Neural progenitor cell (in vitro differentiated cells): ENCODE results near the gene POLE. TPM values are rescaled to one million over a fixed set of nuclear protein-coding genes. Genes with fewer than 3 reads are reported as not detected.

Experiments used
- DNase-seq: peaks from one replicate; pipeline ENCODE4 v3.0.0-alpha.2; 2016; ENCODE audit warnings: low spot score
- H2AFZ ChIP-seq: fragments of 200-600 bp; sonication (generic); replicated peaks from 2 replicates; pipeline ENCODE4 v1.6.1; 2016; ENCODE audit warnings: antibody characterized with exemption
- H3F3A ChIP-seq: fragments of 200-600 bp; sonication (generic); 2 replicates; pipeline ENCODE4 v1.6.1; 2016; ENCODE audit warnings: antibody characterized with exemption, low read depth
- H3K27ac ChIP-seq: fragments of 200-600 bp; sonication (generic); 2 replicates; pipeline ENCODE4 v1.5.1; 2016; ENCODE audit warnings: mild to moderate bottlenecking
- H3K27me3 ChIP-seq: fragments of 200-600 bp; sonication (generic); 2 replicates; pipeline ENCODE4 v1.6.1; 2016; ENCODE audit warnings: mild to moderate bottlenecking, moderate library complexity
- H3K36me3 ChIP-seq: fragments of 200-600 bp; sonication (generic); 2 replicates; pipeline ENCODE4 v1.5.1; 2016
- H3K4me1 ChIP-seq: fragments of 200-600 bp; sonication (generic); 2 replicates; pipeline ENCODE4 v1.6.1; 2016; ENCODE audit warnings: mixed run types
- H3K4me2 ChIP-seq: fragments of 200-600 bp; sonication (generic); 2 replicates; pipeline ENCODE4 v1.6.1; 2016
- H3K4me3 ChIP-seq: fragments of 200-600 bp; sonication (generic); 2 replicates; pipeline ENCODE4 v1.5.1; 2016
- H3K79me2 ChIP-seq: fragments of 200-600 bp; sonication (generic); 2 replicates; pipeline ENCODE4 v1.6.1; 2016; ENCODE audit warnings: low read depth
- H3K9ac ChIP-seq: fragments of 200-600 bp; sonication (generic); 2 replicates; pipeline ENCODE4 v1.6.1; 2016
- H3K9me3 ChIP-seq: fragments of 200-600 bp; sonication (generic); 2 replicates; pipeline ENCODE4 v1.5.1; 2016; ENCODE audit warnings: low read depth
- H4K20me1 ChIP-seq: fragments of 200-600 bp; sonication (generic); 2 replicates; pipeline ENCODE4 v1.6.1; 2016; ENCODE audit warnings: low read depth
- H3K27ac Mint-ChIP-seq: 3 replicates; pipeline ENCODE4 v1.8.0; 2021; ENCODE audit warnings: mixed read lengths
- H3K27me3 Mint-ChIP-seq: 2 replicates; pipeline ENCODE4 v1.8.0; 2022; ENCODE audit warnings: low read depth, mild to moderate bottlenecking, inconsistent platforms, moderate library complexity, mixed read lengths; ENCODE audit not compliant: insufficient read depth
- H3K36me3 Mint-ChIP-seq: 3 replicates; pipeline ENCODE4 v1.8.0; 2021; ENCODE audit warnings: mixed read lengths
- H3K4me1 Mint-ChIP-seq: 3 replicates; pipeline ENCODE4 v1.8.0; 2021; ENCODE audit warnings: mixed read lengths
- H3K4me3 Mint-ChIP-seq: 3 replicates; pipeline ENCODE4 v1.8.0; 2021; ENCODE audit warnings: mild to moderate bottlenecking, moderate library complexity, mixed read lengths
- H3K9me3 Mint-ChIP-seq: 3 replicates; pipeline ENCODE4 v1.8.0; 2020; ENCODE audit warnings: mixed read lengths
- EZH2 ChIP-seq: fragments of 200-600 bp; sonication (generic); IDR thresholded peaks from 2 replicates; pipeline ENCODE4 v1.6.1; 2017; ENCODE audit warnings: antibody characterized with exemption, mild to moderate bottlenecking, moderate library complexity
- EZH2phosphoT487 ChIP-seq: fragments of 200-600 bp; sonication (generic); IDR thresholded peaks from 2 replicates; pipeline ENCODE4 v1.6.1; 2017; ENCODE audit warnings: antibody characterized with exemption
- total RNA-seq: library from RNA; depleted of rRNA; stranded (reverse); fragments of >200 nt; gene quantifications from 2 replicates; pipeline ENCODE4 v1.2.3, GENCODE V29; 2015; ENCODE audit warnings: low replicate concordance
- TF ChIP-seq, protein P1 (sequence below): fragments of 200-600 bp; sonication (generic); IDR thresholded peaks from 2 replicates; pipeline ENCODE4 v1.5.1; 2017; ENCODE audit warnings: antibody characterized with exemption, mild to moderate bottlenecking

The POLE gene
- total RNA-seq, 1 donor from 2014 or later, result 46.8 TPM

DNA sequence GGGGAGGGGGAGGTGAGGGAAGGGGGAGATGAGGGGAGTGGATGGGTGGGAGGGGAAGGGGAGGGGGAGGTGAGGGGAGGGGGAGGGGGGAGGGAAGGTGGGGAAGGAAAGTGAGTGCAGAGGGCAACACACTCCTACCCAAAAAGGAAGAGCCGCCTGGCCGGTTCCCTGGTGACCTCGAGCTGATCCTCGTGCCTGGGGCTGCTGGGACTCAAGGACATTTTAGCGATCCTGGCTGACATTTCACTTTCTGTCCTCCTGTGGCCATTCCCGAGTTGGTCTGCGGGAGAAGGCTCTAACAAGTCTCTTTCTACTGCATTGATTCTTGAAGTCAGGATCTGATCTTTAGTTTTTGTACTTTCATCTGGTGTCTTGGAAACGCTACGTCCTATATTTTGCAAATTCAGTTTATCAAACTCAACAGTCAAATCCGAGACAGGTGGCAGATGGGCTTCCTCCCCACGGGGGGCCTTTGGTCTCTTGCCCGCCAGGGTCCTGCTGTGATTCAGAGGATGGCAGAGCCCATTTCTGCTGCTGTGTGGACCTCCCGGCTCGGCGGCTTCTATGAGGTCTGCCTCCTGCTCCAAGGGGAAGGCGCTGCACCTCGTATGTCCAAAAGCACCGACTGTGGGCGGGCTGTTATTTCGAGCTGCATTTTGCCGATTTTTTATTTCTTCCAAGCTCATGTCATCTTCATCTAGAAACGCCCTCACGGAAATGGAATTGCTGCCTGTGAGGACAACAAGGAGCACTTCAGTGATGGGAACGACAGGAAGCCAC, 42.6 kb upstream of the POLE start:
- Histone ChIP-seq H2AFZ (no peak overlapping the region), H4K20me1 (no peaks in the 10 kb centered on the region), H3K4me3 (no peak overlapping the region), H3K79me2 (no peaks in the 10 kb centered on the region), H3K27ac (no peak overlapping the region), H3K9ac (no peak overlapping the region), H3K4me2 (no peak overlapping the region), H3K36me3 (peaks cover 10% of the 10 kb centered on the region), H3F3A (peaks cover 10% of the 10 kb centered on the region), H3K27me3 (no peaks in the 10 kb centered on the region), H3K4me1 (no peaks in the 10 kb centered on the region), H3K9me3 (no peaks in the 10 kb centered on the region)
- peak overlapping the region; percentile 53 for H3K27ac Mint-ChIP-seq
- peaks cover 3% of the 10 kb centered on the region for H3K4me1 Mint-ChIP-seq
- TF ChIP-seq, protein P1, sequence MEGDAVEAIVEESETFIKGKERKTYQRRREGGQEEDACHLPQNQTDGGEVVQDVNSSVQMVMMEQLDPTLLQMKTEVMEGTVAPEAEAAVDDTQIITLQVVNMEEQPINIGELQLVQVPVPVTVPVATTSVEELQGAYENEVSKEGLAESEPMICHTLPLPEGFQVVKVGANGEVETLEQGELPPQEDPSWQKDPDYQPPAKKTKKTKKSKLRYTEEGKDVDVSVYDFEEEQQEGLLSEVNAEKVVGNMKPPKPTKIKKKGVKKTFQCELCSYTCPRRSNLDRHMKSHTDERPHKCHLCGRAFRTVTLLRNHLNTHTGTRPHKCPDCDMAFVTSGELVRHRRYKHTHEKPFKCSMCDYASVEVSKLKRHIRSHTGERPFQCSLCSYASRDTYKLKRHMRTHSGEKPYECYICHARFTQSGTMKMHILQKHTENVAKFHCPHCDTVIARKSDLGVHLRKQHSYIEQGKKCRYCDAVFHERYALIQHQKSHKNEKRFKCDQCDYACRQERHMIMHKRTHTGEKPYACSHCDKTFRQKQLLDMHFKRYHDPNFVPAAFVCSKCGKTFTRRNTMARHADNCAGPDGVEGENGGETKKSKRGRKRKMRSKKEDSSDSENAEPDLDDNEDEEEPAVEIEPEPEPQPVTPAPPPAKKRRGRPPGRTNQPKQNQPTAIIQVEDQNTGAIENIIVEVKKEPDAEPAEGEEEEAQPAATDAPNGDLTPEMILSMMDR, result no peak
- TF ChIP-seq EZH2phosphoT487, result no peak
- TF ChIP-seq EZH2, result no peak
- H3K36me3 Mint-ChIP-seq, result peaks cover 60% of the 10 kb centered on the region
- peaks cover 8% of the 10 kb centered on the region for H3K27me3 Mint-ChIP-seq
- peaks cover 3% of the 10 kb centered on the region for H3K9me3 Mint-ChIP-seq
- no peak overlapping the region for H3K4me3 Mint-ChIP-seq
- no peak for DNase-seq

GRCh38 chr12:132728502-132728901, 41.4 kb upstream of the POLE start:
- Mint-ChIP-seq H3K9me3 (peaks cover 3% of the 10 kb centered on the region), H3K27me3 (peaks cover 9% of the 10 kb centered on the region), H3K4me3 (no peak overlapping the region), H3K36me3 (peaks cover 57% of the 10 kb centered on the region), H3K27ac (no peak overlapping the region), H3K4me1 (no peaks in the 10 kb centered on the region)
- Histone ChIP-seq H3K27me3 (no peaks in the 10 kb centered on the region), H3K4me2 (no peak overlapping the region), H3K4me3 (no peak overlapping the region), H3K27ac (no peak overlapping the region), H3F3A (peaks cover 10% of the 10 kb centered on the region), H3K36me3 (peaks cover 6% of the 10 kb centered on the region), H2AFZ (no peak overlapping the region), H3K9ac (no peak overlapping the region), H4K20me1 (no peaks in the 10 kb centered on the region), H3K79me2 (no peaks in the 10 kb centered on the region), H3K9me3 (no peaks in the 10 kb centered on the region), H3K4me1 (no peaks in the 10 kb centered on the region)
- DNase-seq, result no peak
- TF ChIP-seq, protein P1, result no peak
- TF ChIP-seq EZH2phosphoT487 (no peak), EZH2 (no peak)

DNA sequence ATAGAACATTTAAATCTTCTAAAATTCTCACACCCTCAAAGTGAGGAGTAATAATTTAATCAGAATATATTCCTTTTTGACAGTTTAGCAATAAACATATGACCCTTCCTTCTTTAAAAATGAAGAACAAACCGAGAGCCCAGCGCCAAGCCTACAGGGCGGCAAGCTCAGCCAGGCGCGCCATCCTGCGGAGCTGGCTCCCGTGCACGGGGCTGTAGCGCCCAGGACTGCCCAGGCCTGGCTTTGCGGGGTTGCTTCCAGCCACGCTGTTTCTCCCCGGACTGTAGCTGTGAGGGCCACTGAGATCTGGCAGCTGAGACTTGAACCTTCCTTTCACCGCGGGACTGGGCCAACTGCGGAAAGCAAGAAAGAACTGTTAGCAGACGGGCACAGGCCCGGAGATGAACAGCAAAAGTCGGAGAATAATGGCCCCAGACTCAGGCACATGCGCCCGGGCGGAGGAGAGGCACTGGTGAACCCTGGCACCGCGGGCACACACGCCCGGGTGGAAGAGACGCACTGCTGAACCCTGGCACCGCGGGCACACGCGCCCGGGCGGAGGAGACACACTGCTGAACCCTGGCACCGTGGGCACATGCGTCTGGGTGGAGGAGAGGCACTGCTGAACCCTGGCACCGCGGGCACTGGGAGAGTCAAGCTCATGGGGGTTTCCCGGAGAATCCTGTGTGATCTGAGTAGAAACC, 40.1 kb upstream of the POLE start:
- Mint-ChIP-seq H3K36me3 (peaks cover 49% of the 10 kb centered on the region), H3K9me3 (peaks cover 3% of the 10 kb centered on the region), H3K4me3 (no peak overlapping the region), H3K4me1 (no peaks in the 10 kb centered on the region), H3K27me3 (peaks cover 7% of the 10 kb centered on the region), H3K27ac (no peak overlapping the region)
- H3K27me3 ChIP-seq, result no peaks in the 10 kb centered on the region
- no peak for DNase-seq
- TF ChIP-seq, protein P1, result no peak
- TF ChIP-seq EZH2 (no peak), EZH2phosphoT487 (no peak)
- no peak overlapping the region for H3K4me2 ChIP-seq
- H3K9me3 ChIP-seq, result no peaks in the 10 kb centered on the region
- H4K20me1 ChIP-seq, result no peaks in the 10 kb centered on the region
- H3K4me1 ChIP-seq, result no peaks in the 10 kb centered on the region
- no peaks in the 10 kb centered on the region for H3K79me2 ChIP-seq
- H3F3A ChIP-seq, result peaks cover 10% of the 10 kb centered on the region
- no peak overlapping the region for H3K9ac ChIP-seq
- no peak overlapping the region for H3K27ac ChIP-seq
- H3K4me3 ChIP-seq, result no peak overlapping the region
- H2AFZ ChIP-seq, result no peak overlapping the region
- peaks cover 6% of the 10 kb centered on the region for H3K36me3 ChIP-seq
